ENCODE results near the gene CALHM3.

DNA sequence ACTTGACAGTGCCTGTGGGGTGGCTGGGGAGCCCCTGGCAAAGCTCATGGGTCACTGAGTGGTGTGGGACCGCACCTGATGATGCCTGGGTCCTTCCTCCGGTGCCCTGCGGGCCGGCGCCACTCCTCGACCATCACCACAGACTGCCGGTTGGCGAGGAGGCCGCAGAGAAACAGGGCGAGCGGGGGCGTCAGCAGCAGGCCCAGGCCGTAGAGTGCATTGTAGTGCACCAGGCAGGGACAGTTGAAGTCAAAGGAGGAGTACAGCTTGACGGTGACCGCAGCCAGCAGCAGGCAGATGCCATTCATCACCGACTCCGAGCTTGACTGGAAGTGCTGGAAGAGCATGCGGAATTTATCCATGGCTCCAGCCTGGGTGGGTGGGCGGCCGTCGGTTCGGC is 369 bp downstream of the CALHM3 start:
- TF ChIP-seq, protein P1, sequence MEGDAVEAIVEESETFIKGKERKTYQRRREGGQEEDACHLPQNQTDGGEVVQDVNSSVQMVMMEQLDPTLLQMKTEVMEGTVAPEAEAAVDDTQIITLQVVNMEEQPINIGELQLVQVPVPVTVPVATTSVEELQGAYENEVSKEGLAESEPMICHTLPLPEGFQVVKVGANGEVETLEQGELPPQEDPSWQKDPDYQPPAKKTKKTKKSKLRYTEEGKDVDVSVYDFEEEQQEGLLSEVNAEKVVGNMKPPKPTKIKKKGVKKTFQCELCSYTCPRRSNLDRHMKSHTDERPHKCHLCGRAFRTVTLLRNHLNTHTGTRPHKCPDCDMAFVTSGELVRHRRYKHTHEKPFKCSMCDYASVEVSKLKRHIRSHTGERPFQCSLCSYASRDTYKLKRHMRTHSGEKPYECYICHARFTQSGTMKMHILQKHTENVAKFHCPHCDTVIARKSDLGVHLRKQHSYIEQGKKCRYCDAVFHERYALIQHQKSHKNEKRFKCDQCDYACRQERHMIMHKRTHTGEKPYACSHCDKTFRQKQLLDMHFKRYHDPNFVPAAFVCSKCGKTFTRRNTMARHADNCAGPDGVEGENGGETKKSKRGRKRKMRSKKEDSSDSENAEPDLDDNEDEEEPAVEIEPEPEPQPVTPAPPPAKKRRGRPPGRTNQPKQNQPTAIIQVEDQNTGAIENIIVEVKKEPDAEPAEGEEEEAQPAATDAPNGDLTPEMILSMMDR (IDR thresholded peaks at IDR 0.05): no peak
- TF ChIP-seq POLR2A (IDR thresholded peaks at IDR 0.05) (no peak), EP300 (IDR thresholded peaks at IDR 0.05) (no peak), POLR2AphosphoS5 (IDR thresholded peaks at IDR 0.05) (no peak)
